ENCODE measurements around the gene SIRPA. TPM values are rescaled to one million over a fixed set of nuclear protein-coding genes. Genes with fewer than 3 reads are reported as not detected.

Gene SIRPA
- total and polyA plus RNA-seq, 8 donors, result 7.2 to 25.8 (median 9.0) TPM

- no peak overlapping the region for H3K4me3 ChIP-seq
- no peak for FAIRE-seq
- no peak for ATAC-seq
- TF ChIP-seq CTCF (IDR thresholded peaks at IDR 0.05), result no peak
- H3K27ac ChIP-seq, result peak overlapping the region in 1 of 4 donors; percentile 2
- H3K4me1 ChIP-seq, result no peaks in the 10 kb centered on the region
- H3K36me3 ChIP-seq, result no peaks in the 10 kb centered on the region
- peak in 2 of 6 donors; percentile 29 to 42 for DNase-seq
- intact Hi-C loops (cut with DNase I), result no loop called here
- WGBS, 2 donors, result 57 to 66% methylated on average over 14 of the region's 14 CpGs
- no peaks in the 10 kb centered on the region for H3K27me3 ChIP-seq
- H3K9me3 ChIP-seq, result no peaks in the 10 kb centered on the region
Observed at GRCh38 chr20:1890469-1891262, 4.5 kb upstream of the SIRPA start.

GRCh38 chr20:1891263-1892118 lies 3.7 kb upstream of the SIRPA start:
- H3K9me3 ChIP-seq, result no peaks in the 10 kb centered on the region
- no peak for TF ChIP-seq CTCF (IDR thresholded peaks at IDR 0.05)
- no peak overlapping the region for H3K27ac ChIP-seq
- FAIRE-seq (no peak), ATAC-seq (no peak), DNase-seq (no peak)
- H3K27me3 ChIP-seq, result no peaks in the 10 kb centered on the region
- H3K4me1 ChIP-seq, result no peaks in the 10 kb centered on the region
- intact Hi-C loops (cut with DNase I), result no loop called here
- H3K36me3 ChIP-seq, result no peaks in the 10 kb centered on the region
- no peak overlapping the region for H3K4me3 ChIP-seq
- WGBS, 2 donors, result 61 to 67% methylated on average over 17 of the region's 17 CpGs

GRCh38 chr20:1892119-1892385 lies 3.2 kb upstream of the SIRPA start:
- H3K9me3 ChIP-seq, result no peaks in the 10 kb centered on the region
- 97 to 100% methylated on average over 1 of the region's 1 CpG for WGBS, 2 donors
- intact Hi-C loops (cut with DNase I), result no loop called here
- FAIRE-seq (no peak), DNase-seq (no peak), ATAC-seq (no peak)
- no peaks in the 10 kb centered on the region for H3K27me3 ChIP-seq
- H3K4me1 ChIP-seq, result no peaks in the 10 kb centered on the region
- no peak overlapping the region for H3K4me3 ChIP-seq
- no peak for TF ChIP-seq CTCF (IDR thresholded peaks at IDR 0.05)
- H3K27ac ChIP-seq, result no peak overlapping the region
- H3K36me3 ChIP-seq, result no peaks in the 10 kb centered on the region

GRCh38 chr20:1893721-1894470 lies 1.3 kb upstream of the SIRPA start:
- Histone ChIP-seq H3K9me3 (no peaks in the 10 kb centered on the region), H3K4me3 (peak overlapping the region; percentile 35 to 62 (median 54)), H3K4me1 (no peaks in the 10 kb centered on the region), H3K27me3 (no peaks in the 10 kb centered on the region), H3K36me3 (no peaks in the 10 kb centered on the region), H3K27ac (peak overlapping the region; percentile 61 to 89 (median 76))
- intact Hi-C loops (cut with DNase I), result no loop called here
- ATAC-seq (peak in 2 of 4 donors; percentile 4 to 5), FAIRE-seq (no peak), DNase-seq (no peak)
- TF ChIP-seq CTCF (IDR thresholded peaks at IDR 0.05), result no peak
- 17 to 20% methylated on average over 42 to 54 of the region's 54 CpGs for WGBS, 2 donors
